Measurements from ENCODE around the gene SRBD1. TPM values are rescaled to one million over a fixed set of nuclear protein-coding genes. Genes with fewer than 3 reads are reported as not detected.

Gene SRBD1
- total RNA-seq, 4 donors from 2014 or later, result 13.5 to 36.2 (median 26.8) TPM

GRCh38 chr2:45497355-45497754, 113.7 kb downstream of the SRBD1 start:
- H3K27me3 ChIP-seq, result no peaks in the 10 kb centered on the region
- no peak for TF ChIP-seq POLR2A (IDR thresholded peaks at IDR 0.05)
- no peak for TF ChIP-seq CTCF (IDR thresholded peaks at IDR 0.05)
- no peak for TF ChIP-seq POLR2AphosphoS5 (IDR thresholded peaks at IDR 0.05)
- TF ChIP-seq EP300 (IDR thresholded peaks at IDR 0.05; ENCODE audit: low read depth), result no peak
- H3K36me3 ChIP-seq, result no peaks in the 10 kb centered on the region
- H3K27ac ChIP-seq, result no peak overlapping the region
- H3K4me1 ChIP-seq, result no peaks in the 10 kb centered on the region
- intact Hi-C loops (cut with DNase I; ENCODE audit: low total_unique reads), result no loop called here
- no peak overlapping the region for H3K4me3 ChIP-seq
- in situ Hi-C loops (cut with MboI; ENCODE audit: low pct_ligation_motif_present in 1 of 4, low pct_unique_long_range_greater_than_20kb in 1 of 4, low sequenced_read_pairs in 3 of 4), result loop anchor here in 2 of 4 donors (10.0 kb wide), 1 partner anchor 513 kb away; no protein-coding TSS in a partner anchor
- DNase-seq, result no peak
- no peaks in the 10 kb centered on the region for H3K9me3 ChIP-seq
- 61 to 90% methylated on average over 2 of the region's 2 CpGs for WGBS, 2 donors (ENCODE audit: low coverage in 1 of 2)

- H3K4me1 ChIP-seq, result no peaks in the 10 kb centered on the region
- H3K4me3 ChIP-seq, result no peak overlapping the region
- no peaks in the 10 kb centered on the region for H3K9me3 ChIP-seq
- no peaks in the 10 kb centered on the region for H3K27me3 ChIP-seq
- 57 to 70% methylated on average over 2 of the region's 2 CpGs for WGBS, 2 donors (ENCODE audit: low coverage in 1 of 2)
- TF ChIP-seq CTCF (IDR thresholded peaks at IDR 0.05) (no peak), EP300 (IDR thresholded peaks at IDR 0.05; ENCODE audit: low read depth) (no peak), POLR2AphosphoS5 (IDR thresholded peaks at IDR 0.05) (no peak), POLR2A (IDR thresholded peaks at IDR 0.05) (no peak)
- no peak for DNase-seq
- no peaks in the 10 kb centered on the region for H3K36me3 ChIP-seq
- in situ Hi-C loops (cut with MboI; ENCODE audit: low pct_ligation_motif_present in 1 of 4, low pct_unique_long_range_greater_than_20kb in 1 of 4, low sequenced_read_pairs in 3 of 4) (loop anchor here in 2 of 4 donors (10.0 kb wide), 1 partner anchor 512 kb away; no protein-coding TSS in a partner anchor), intact Hi-C loops (cut with DNase I; ENCODE audit: low total_unique reads) (no loop called here)
- no peak overlapping the region for H3K27ac ChIP-seq
Observed at GRCh38 chr2:45496869-45497268, 114.2 kb downstream of the SRBD1 start.

- H3K4me1 ChIP-seq, result no peaks in the 10 kb centered on the region
- no peak for DNase-seq
- intact Hi-C loops (cut with DNase I; ENCODE audit: low total_unique reads), result loop anchor here (2.0 kb wide), 1 partner anchor 514 kb away; no protein-coding TSS in a partner anchor
- H3K36me3 ChIP-seq, result no peaks in the 10 kb centered on the region
- H3K27me3 ChIP-seq, result no peaks in the 10 kb centered on the region
- 50 to 52% methylated on average over 1 of the region's 1 CpG for WGBS, 2 donors (ENCODE audit: low coverage in 1 of 2)
- no peaks in the 10 kb centered on the region for H3K9me3 ChIP-seq
- H3K27ac ChIP-seq, result no peak overlapping the region
- TF ChIP-seq CTCF (IDR thresholded peaks at IDR 0.05) (no peak), EP300 (IDR thresholded peaks at IDR 0.05; ENCODE audit: low read depth) (no peak), POLR2AphosphoS5 (IDR thresholded peaks at IDR 0.05) (no peak), POLR2A (IDR thresholded peaks at IDR 0.05) (no peak)
- in situ Hi-C loops (cut with MboI; ENCODE audit: low pct_ligation_motif_present in 1 of 4, low pct_unique_long_range_greater_than_20kb in 1 of 4, low sequenced_read_pairs in 3 of 4), result loop anchor here (5.0 to 10.0 kb wide), 2 partner anchors 508 to 510 kb away; no protein-coding TSS in a partner anchor
- no peak overlapping the region for H3K4me3 ChIP-seq
Observed at GRCh38 chr2:45494978-45495293, 116.1 kb downstream of the SRBD1 start.

GRCh38 chr2:45494275-45494977, 116.6 kb downstream of the SRBD1 start:
- TF ChIP-seq POLR2AphosphoS5 (IDR thresholded peaks at IDR 0.05) (no peak), CTCF (IDR thresholded peaks at IDR 0.05) (peak; percentile 57 to 74 (median 70)), POLR2A (IDR thresholded peaks at IDR 0.05) (no peak), EP300 (IDR thresholded peaks at IDR 0.05; ENCODE audit: low read depth) (no peak)
- Histone ChIP-seq H3K27ac (no peak overlapping the region), H3K4me1 (no peaks in the 10 kb centered on the region), H3K4me3 (no peak overlapping the region), H3K9me3 (no peaks in the 10 kb centered on the region), H3K27me3 (no peaks in the 10 kb centered on the region), H3K36me3 (no peaks in the 10 kb centered on the region)
- WGBS, 2 donors (ENCODE audit: low coverage in 1 of 2), result 0 to 6% methylated on average over 2 of the region's 2 CpGs
- in situ Hi-C loops (cut with MboI; ENCODE audit: low pct_ligation_motif_present in 1 of 4, low pct_unique_long_range_greater_than_20kb in 1 of 4, low sequenced_read_pairs in 3 of 4) (loop anchor here (5.0 to 10.0 kb wide), 2 partner anchors 507 to 510 kb away; no protein-coding TSS in a partner anchor), intact Hi-C loops (cut with DNase I; ENCODE audit: low total_unique reads) (loop anchor here (2.0 kb wide), 1 partner anchor 514 kb away; no protein-coding TSS in a partner anchor)
- DNase-seq, result no peak

All from transverse colon (tissue), 4 donors.